GF-D8 (cell line): Measurements from ENCODE around the gene SHISA3.

Experiments used
- DNase-seq: peaks from one replicate; lab custom pipeline; 2025; lab: John Stamatoyannopoulos, UW

Gene SHISA3

DNA sequence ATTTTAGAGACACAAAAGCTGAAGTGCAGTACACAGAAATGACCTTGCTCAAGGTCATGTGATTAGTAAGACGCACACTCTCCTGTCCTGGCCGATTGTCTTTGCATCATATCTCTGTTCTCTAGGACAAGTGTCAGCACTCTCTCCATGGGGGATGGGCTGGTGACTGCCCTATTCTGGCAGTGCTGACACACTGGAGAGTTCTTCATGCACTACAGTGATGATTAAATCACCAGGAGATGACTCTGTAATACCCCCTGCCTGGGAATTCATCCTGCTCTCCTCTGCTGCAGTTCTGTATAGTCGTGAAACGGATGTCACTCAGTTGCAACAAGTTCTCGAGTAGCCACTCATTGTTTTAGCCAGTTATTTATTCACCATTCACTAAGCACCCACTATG is 5.3 kb upstream of the SHISA3 start:
- no peak for DNase-seq

- DNase-seq, result no peak
Measured at GRCh38 chr4:42392436-42392835, 4.9 kb upstream of the SHISA3 start.

GRCh38 chr4:42395595-42395994 is 1.7 kb upstream of the SHISA3 start:
- no peak for DNase-seq

GRCh38 chr4:42396361-42396751 is 932 bp upstream of the SHISA3 start:
- DNase-seq, result no peak

- no peak for DNase-seq
Measured at GRCh38 chr4:42397635-42398170, 415 bp downstream of the SHISA3 start.

GRCh38 chr4:42398171-42398870 is 1.0 kb downstream of the SHISA3 start:
- DNase-seq, result no peak

- no peak for DNase-seq
Measured at GRCh38 chr4:42398871-42399331, 1.6 kb downstream of the SHISA3 start.

GRCh38 chr4:42399393-42399792 is 2.1 kb downstream of the SHISA3 start:
- DNase-seq, result no peak

DNA sequence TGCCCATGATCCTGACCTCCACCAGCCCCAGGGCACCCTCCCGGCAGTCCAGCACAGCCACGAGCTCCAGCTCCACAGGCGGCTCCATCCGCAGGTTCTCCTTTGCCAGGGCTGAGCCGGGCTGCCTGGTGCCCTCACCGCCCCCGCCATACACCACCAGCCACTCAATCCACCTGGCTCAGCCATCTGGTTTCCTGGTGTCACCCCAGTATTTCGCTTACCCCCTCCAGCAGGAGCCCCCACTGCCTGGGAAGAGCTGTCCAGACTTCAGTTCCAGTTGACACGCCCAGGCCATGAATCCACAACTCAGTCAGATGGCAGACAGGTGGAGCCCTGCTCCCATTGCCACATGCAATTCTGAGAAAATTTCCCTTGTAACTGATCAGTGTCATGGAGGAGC is 3.9 kb downstream of the SHISA3 start:
- DNase-seq, result no peak

- no peak for DNase-seq
Measured at GRCh38 chr4:42404001-42404400, 6.7 kb downstream of the SHISA3 start.

DNA sequence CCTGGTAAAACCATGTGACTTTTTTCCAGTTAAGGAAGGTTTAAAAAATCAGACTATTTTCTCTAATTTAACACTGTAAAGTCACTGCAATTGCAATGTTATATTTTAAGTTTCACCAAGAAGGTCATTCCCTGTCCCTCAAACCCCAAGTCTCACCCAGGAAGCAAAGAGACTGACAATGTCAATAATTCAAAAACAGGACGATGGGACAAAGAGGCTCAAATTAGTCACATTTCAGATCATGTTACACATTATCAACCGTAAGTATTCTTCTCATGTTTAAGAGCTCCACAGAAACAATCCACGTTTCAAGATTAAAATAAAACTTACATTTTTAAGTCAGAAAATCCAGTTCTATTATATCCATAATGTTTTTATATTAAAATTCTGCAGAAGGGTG is 13.2 kb downstream of the SHISA3 start:
- no peak for DNase-seq

- no peak for DNase-seq
Measured at GRCh38 chr4:42411803-42412202, 14.5 kb downstream of the SHISA3 start.

DNA sequence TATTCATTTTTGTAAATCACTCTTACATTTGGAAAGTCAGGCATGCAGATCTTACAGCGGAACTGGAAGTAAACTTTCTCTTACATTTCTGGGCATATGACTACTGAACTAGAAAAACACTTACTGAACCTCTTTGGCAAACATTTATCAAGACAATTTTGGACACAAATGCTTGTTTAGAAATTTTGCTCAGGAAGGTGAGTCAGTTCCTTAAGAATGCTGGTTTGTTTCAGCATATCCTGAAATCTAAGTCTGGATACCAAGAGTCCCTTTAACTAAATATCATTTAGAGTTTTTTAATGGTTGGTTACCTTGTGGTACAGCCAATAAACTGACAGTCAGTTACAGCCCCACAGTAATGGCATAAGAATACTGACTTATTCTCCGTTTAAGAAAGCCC is 15.0 kb downstream of the SHISA3 start:
- no peak for DNase-seq

GRCh38 chr4:42415281-42415680 is 18.0 kb downstream of the SHISA3 start:
- DNase-seq, result no peak

- no peak for DNase-seq
Measured at GRCh38 chr4:42416017-42416416, 18.7 kb downstream of the SHISA3 start.

- DNase-seq, result no peak
Measured at GRCh38 chr4:42417550-42417949, 20.3 kb downstream of the SHISA3 start.

DNA sequence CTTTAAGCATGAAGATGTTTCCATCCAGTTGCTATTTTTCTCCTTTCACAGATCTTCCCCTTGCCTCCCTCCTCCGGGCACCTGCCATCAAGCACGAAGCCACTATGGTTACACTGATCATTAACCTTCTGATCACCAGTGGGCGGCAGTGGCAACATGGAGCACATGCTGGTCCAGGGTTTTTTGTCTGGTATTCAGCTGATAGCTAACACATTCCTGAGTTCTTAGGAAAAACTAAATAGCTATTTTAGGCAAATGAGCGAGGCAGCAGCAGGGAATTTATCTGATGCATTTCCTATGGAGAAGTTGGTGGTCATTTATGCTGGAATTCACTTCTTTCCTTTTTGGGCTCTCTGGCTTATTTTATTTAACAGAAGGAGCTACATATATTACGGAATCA is 22.9 kb downstream of the SHISA3 start:
- no peak for DNase-seq

- no peak for DNase-seq
Measured at GRCh38 chr4:42425146-42426065, 28.1 kb downstream of the SHISA3 start.

- no peak for DNase-seq
Measured at GRCh38 chr4:42428036-42428435, 30.7 kb downstream of the SHISA3 start.

- no peak for DNase-seq
Measured at GRCh38 chr4:42436928-42437565, 39.8 kb downstream of the SHISA3 start.

DNA sequence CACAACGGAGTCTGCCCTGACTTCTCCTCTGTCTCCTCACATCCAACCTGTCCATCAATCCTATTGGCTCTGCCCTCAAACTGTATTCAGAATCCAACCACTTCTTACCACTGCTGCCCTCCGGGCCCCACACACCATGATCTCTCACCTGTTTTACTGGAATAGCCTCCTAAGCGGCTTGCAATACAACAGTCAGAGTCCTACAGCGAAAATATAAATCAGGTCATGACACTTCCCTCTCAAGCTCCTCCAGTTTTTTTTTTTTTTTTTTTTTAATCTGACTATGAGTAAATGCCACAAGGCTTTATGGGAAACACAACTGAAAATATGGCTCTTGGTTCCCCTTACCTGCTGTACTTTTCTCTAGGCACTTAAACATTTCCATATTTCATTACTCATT is 42.8 kb downstream of the SHISA3 start:
- no peak for DNase-seq

DNA sequence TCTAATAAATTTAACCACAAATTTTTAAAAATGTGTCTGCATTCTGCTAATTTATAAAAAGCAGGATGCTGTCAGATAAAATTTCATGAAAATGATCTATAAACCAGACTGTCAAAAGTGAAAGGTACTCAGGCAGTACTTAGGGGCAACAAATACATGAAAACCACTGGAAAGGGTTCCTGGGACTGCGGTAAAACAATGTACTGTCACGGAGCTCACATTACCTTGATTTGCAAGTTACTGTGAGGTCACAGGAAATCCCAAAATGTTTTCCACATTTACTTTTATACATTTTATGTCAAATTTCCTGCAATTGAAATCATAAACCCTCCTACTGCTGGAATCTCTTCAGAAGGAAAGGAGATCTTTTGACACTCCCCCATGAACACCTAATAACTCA is 45.3 kb downstream of the SHISA3 start:
- DNase-seq, result no peak

GRCh38 chr4:42445038-42445437 is 47.8 kb downstream of the SHISA3 start:
- DNase-seq, result no peak
